Neural cell (in vitro differentiated cells): ENCODE results near the gene PTK6. TPM values are rescaled to one million over a fixed set of nuclear protein-coding genes. Genes with fewer than 3 reads are reported as not detected.

ENCODE experiments used
- H2AFZ ChIP-seq: fragments of 200-600, 300-800 bp; sonication (generic), shearing (Covaris generic); 2 replicates; pipeline ENCODE4 v1.6.0; 2014; ENCODE audit warnings: low read depth, mild to moderate bottlenecking, antibody characterized with exemption, low read length, moderate library complexity
- H3F3A ChIP-seq: fragments of 200-600 bp; shearing (Covaris generic); 2 replicates; pipeline ENCODE4 v1.6.1; 2016; ENCODE audit warnings: mild to moderate bottlenecking, moderate library complexity, mixed read lengths, antibody characterized with exemption, low read length; ENCODE audit not compliant: insufficient read depth, poor library complexity, severe bottlenecking
- H3K27ac ChIP-seq: fragments of 200-600, 300-800 bp; sonication (generic), shearing (Covaris generic); 2 replicates; pipeline ENCODE4 v1.5.1; 2014; ENCODE audit warnings: mild to moderate bottlenecking, low read length, moderate library complexity
- H3K27me3 ChIP-seq: fragments of 300-800, 200-600 bp; sonication (generic), shearing (Covaris generic); 2 replicates; pipeline ENCODE4 v1.6.0; 2014; ENCODE audit warnings: mild to moderate bottlenecking, low read depth, low read length, moderate library complexity; ENCODE audit not compliant: insufficient read depth
- H3K36me3 ChIP-seq: fragments of 300-800, 200-600 bp; sonication (generic), shearing (Covaris generic); 2 replicates; pipeline ENCODE4 v1.5.1; 2014; ENCODE audit warnings: mild to moderate bottlenecking, antibody characterized with exemption, low read length, moderate library complexity; ENCODE audit not compliant: insufficient read depth
- H3K4me2 ChIP-seq: fragments of 300-800, 200-600 bp; sonication (generic), shearing (Covaris generic); 2 replicates; pipeline ENCODE4 v1.6.0; 2014; ENCODE audit warnings: mild to moderate bottlenecking, low read length
- H3K4me3 ChIP-seq: fragments of 300-800, 200-600 bp; sonication (generic), shearing (Covaris generic); 2 replicates; pipeline ENCODE4 v1.5.1; 2014; ENCODE audit warnings: mild to moderate bottlenecking, low read length, moderate library complexity
- H3K79me2 ChIP-seq: fragments of 200-600 bp; shearing (Covaris generic); replicated peaks from 2 replicates; pipeline ENCODE4 v1.6.0; 2014; ENCODE audit warnings: mild to moderate bottlenecking, low read length, moderate library complexity; ENCODE audit not compliant: insufficient read depth
- H3K9ac ChIP-seq: fragments of 300-800, 200-600 bp; sonication (generic), shearing (Covaris generic); 2 replicates; pipeline ENCODE4 v1.6.1; 2016; ENCODE audit warnings: mild to moderate bottlenecking, low read length, mixed read lengths
- H3K9me2 ChIP-seq: fragments of 200-600 bp; shearing (Covaris generic); 2 replicates; pipeline ENCODE4 v1.6.1; 2016; ENCODE audit warnings: mild to moderate bottlenecking, low read length, mixed read lengths; ENCODE audit not compliant: insufficient read depth
- H3K9me3 ChIP-seq: fragments of 200-600, 300-800 bp; sonication (generic), shearing (Covaris generic); 2 replicates; pipeline ENCODE4 v1.6.1; 2016; ENCODE audit warnings: mild to moderate bottlenecking, mixed run types, low read length, moderate library complexity, mixed read lengths
- H4K20me1 ChIP-seq: fragments of 200-600 bp; shearing (Covaris generic); 2 replicates; pipeline ENCODE4 v1.6.1; 2016; ENCODE audit warnings: mild to moderate bottlenecking, mixed run types; ENCODE audit not compliant: insufficient read depth
- EP300 ChIP-seq: fragments of 450-650 bp; conservative IDR thresholded peaks from 2 replicates; pipeline ENCODE4 v1.6.1; 2014; ENCODE audit warnings: antibody characterized with exemption, mild to moderate bottlenecking, moderate library complexity; ENCODE audit not compliant: poor library complexity, severe bottlenecking
- EZH2 ChIP-seq: fragments of 200-600, 300-800 bp; shearing (Covaris generic), sonication (generic); IDR thresholded peaks from 2 replicates; pipeline ENCODE4 v1.6.1; 2014; ENCODE audit warnings: antibody characterized with exemption, low read length, borderline replicate concordance, mild to moderate bottlenecking; ENCODE audit not compliant: insufficient read depth, poor library complexity, severe bottlenecking
- MXI1 ChIP-seq: fragments of 450-650 bp; conservative IDR thresholded peaks from 2 replicates; pipeline ENCODE4 v1.6.1; 2014; ENCODE audit warnings: antibody characterized with exemption, mild to moderate bottlenecking; ENCODE audit not compliant: poor library complexity, severe bottlenecking
- POLR2AphosphoS5 ChIP-seq: IDR thresholded peaks from 2 replicates; pipeline ENCODE4 v1.6.1; 2012
- RAD21 ChIP-seq: fragments of 450-650 bp; conservative IDR thresholded peaks from 2 replicates; pipeline ENCODE4 v1.6.1; 2014; ENCODE audit warnings: antibody characterized with exemption, mild to moderate bottlenecking, moderate library complexity
- SMC3 ChIP-seq: fragments of 450-650 bp; conservative IDR thresholded peaks from 2 replicates; pipeline ENCODE4 v1.6.1; 2014; ENCODE audit warnings: antibody characterized with exemption, mild to moderate bottlenecking, moderate library complexity; ENCODE audit not compliant: poor library complexity
- TAF1 ChIP-seq: IDR thresholded peaks from 2 replicates; pipeline ENCODE4 v1.6.1; 2012; ENCODE audit warnings: low read depth
- polyA plus RNA-seq: library from polyadenylated mRNA; depleted of rRNA; stranded (reverse); fragments of >200 nt; gene quantifications from 2 replicates; pipeline ENCODE4 v1.2.3, GENCODE V29; 2014
- TF ChIP-seq, protein P1 (sequence below): IDR thresholded peaks from 2 replicates; pipeline ENCODE4 v1.6.1; 2012; ENCODE audit warnings: borderline replicate concordance
- TF ChIP-seq, protein P2 (sequence below): fragments of 450-650 bp; IDR thresholded peaks from 2 replicates; pipeline ENCODE4 v1.5.1; 2014; ENCODE audit warnings: antibody characterized with exemption, mild to moderate bottlenecking, moderate library complexity; ENCODE audit not compliant: poor library complexity, severe bottlenecking

PTK6 gene
- polyA plus RNA-seq, 1 donor from 2014 or later: not detected

DNA sequence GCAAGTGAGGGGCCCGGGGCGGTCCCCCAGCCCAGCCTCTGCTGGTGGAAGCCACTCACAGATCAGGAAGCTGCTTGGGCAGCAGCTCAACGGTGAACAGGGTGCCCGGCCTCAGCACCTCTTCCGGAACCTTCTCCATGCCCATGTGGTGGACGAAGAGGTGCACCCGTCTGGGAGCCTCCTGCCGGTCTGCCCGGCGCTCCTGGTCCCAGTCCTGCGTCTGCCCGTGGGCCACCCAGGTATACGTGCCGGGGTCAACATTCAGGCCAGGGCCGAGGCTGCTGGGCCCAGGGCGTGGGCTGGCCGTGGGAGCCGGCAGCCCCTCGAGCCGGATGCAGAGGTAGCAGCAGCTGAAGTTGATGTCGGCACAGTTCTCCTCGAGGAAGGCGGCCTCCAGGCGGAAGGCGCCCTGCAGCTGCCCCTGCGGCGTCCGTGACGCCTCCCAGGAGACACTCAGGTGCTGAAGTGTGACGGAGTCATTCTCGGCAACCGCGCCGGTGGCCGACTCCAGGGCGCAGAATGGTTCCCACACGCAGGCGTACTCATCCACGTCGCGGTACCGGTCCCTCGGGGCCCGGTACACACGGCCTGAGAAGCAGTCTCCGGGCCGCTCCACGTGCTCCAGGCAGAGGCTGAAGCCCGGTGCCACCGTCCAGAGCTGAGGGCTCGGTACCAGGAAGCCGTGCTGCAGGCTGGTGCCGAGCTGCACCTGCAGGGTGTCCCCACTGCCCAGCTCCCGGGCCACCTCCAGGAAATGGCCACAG, 25.5 kb upstream of the PTK6 start:
- Histone ChIP-seq H3K9ac (no peak overlapping the region), H3K27ac (no peak overlapping the region), H3K9me3 (no peaks in the 10 kb centered on the region), H3K4me3 (no peak overlapping the region), H3K36me3 (no peaks in the 10 kb centered on the region), H3K27me3 (no peaks in the 10 kb centered on the region), H3K79me2 (no peaks in the 10 kb centered on the region), H3K9me2 (no peaks in the 10 kb centered on the region), H2AFZ (no peak overlapping the region), H4K20me1 (no peaks in the 10 kb centered on the region), H3K4me2 (no peak overlapping the region), H3F3A (no peaks in the 10 kb centered on the region)
- TF ChIP-seq, protein P1, sequence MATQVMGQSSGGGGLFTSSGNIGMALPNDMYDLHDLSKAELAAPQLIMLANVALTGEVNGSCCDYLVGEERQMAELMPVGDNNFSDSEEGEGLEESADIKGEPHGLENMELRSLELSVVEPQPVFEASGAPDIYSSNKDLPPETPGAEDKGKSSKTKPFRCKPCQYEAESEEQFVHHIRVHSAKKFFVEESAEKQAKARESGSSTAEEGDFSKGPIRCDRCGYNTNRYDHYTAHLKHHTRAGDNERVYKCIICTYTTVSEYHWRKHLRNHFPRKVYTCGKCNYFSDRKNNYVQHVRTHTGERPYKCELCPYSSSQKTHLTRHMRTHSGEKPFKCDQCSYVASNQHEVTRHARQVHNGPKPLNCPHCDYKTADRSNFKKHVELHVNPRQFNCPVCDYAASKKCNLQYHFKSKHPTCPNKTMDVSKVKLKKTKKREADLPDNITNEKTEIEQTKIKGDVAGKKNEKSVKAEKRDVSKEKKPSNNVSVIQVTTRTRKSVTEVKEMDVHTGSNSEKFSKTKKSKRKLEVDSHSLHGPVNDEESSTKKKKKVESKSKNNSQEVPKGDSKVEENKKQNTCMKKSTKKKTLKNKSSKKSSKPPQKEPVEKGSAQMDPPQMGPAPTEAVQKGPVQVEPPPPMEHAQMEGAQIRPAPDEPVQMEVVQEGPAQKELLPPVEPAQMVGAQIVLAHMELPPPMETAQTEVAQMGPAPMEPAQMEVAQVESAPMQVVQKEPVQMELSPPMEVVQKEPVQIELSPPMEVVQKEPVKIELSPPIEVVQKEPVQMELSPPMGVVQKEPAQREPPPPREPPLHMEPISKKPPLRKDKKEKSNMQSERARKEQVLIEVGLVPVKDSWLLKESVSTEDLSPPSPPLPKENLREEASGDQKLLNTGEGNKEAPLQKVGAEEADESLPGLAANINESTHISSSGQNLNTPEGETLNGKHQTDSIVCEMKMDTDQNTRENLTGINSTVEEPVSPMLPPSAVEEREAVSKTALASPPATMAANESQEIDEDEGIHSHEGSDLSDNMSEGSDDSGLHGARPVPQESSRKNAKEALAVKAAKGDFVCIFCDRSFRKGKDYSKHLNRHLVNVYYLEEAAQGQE: no peak
- TF ChIP-seq MXI1 (no peak), TAF1 (no peak), SMC3 (no peak), EP300 (no peak), RAD21 (no peak), POLR2AphosphoS5 (no peak), EZH2 (no peak)
- TF ChIP-seq, protein P2, sequence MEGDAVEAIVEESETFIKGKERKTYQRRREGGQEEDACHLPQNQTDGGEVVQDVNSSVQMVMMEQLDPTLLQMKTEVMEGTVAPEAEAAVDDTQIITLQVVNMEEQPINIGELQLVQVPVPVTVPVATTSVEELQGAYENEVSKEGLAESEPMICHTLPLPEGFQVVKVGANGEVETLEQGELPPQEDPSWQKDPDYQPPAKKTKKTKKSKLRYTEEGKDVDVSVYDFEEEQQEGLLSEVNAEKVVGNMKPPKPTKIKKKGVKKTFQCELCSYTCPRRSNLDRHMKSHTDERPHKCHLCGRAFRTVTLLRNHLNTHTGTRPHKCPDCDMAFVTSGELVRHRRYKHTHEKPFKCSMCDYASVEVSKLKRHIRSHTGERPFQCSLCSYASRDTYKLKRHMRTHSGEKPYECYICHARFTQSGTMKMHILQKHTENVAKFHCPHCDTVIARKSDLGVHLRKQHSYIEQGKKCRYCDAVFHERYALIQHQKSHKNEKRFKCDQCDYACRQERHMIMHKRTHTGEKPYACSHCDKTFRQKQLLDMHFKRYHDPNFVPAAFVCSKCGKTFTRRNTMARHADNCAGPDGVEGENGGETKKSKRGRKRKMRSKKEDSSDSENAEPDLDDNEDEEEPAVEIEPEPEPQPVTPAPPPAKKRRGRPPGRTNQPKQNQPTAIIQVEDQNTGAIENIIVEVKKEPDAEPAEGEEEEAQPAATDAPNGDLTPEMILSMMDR: no peak

DNA sequence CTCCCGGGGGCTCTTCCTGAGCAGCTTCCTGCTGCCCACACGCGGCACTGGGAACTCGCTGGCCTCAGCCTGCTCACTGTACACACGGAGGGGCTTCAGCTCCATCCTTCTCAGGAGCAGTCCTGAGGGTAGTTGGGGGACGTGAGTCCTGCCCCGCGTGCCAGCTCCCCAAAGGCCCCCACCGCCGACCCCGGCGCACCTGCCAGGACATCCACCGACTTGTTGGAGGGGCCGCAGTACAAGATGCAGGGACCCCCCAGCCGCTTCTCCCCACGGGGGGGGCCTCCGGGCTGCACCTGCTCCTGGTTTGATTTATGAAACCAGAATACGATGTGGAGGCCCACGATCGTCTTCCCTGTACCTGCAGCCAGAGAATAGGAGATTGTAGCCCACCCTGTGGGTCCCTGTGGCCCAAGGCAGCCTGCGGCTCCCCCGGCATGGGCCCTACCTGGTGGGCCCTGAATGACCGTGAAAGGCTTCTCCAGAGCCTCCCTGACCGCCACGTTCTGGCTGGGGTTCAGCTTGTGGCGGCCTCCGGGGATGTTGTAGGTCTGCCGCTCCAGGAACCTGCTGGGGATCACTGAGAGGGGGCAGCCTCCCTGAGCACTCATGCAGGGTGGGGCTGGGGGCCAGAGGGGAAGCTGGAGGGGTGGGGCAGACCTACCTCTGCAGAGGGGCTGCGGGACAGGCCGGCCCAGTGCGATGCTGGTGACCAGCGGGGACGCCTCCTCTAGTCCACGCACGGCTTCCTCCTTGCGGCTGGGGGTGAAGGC, 24.6 kb upstream of the PTK6 start:
- no peaks in the 10 kb centered on the region for H4K20me1 ChIP-seq
- TF ChIP-seq SMC3 (no peak), POLR2AphosphoS5 (no peak), MXI1 (no peak), RAD21 (no peak), EP300 (no peak)
- TF ChIP-seq, protein P2: no peak
- H3K9me2 ChIP-seq: no peaks in the 10 kb centered on the region
- no peaks in the 10 kb centered on the region for H3K9me3 ChIP-seq
- no peaks in the 10 kb centered on the region for H3K27me3 ChIP-seq
- H3K79me2 ChIP-seq: no peaks in the 10 kb centered on the region
- no peak overlapping the region for H3K4me2 ChIP-seq
- H3K9ac ChIP-seq: no peak overlapping the region
- no peaks in the 10 kb centered on the region for H3F3A ChIP-seq
- H3K36me3 ChIP-seq: no peaks in the 10 kb centered on the region
- H3K27ac ChIP-seq: no peak overlapping the region
- H3K4me3 ChIP-seq: no peak overlapping the region
- H2AFZ ChIP-seq: no peak overlapping the region
